SKM-1 treated with dmso at 0.1 percent for 144 hours (cell line): ENCODE data around the gene RP2.

Source experiments
- DNase-seq: peaks from one replicate; lab custom pipeline; 2025; ENCODE audit not compliant: unreplicated experiment; lab: John Stamatoyannopoulos, UW

RP2 gene

DNA sequence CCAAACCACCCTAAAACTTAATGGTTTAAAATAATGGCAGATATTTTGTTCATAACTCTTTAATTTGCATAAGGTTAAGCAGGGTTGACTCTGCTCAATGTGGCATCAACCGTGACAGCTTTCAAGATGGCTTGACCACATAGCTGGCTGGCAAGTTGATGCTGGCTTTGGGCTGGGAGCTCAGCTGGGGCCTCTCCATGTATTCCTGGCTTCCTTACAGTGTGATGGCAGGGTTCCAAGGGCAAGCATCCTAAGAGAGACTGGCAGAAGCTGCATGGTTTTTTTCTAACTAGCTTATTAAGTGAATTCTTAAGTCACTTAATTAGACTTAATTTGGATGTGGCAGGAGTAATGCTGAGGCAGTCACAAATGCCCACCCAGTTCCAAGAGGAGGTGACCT lies 4.5 kb downstream of the RP2 start:
- DNase-seq = no peak

DNA sequence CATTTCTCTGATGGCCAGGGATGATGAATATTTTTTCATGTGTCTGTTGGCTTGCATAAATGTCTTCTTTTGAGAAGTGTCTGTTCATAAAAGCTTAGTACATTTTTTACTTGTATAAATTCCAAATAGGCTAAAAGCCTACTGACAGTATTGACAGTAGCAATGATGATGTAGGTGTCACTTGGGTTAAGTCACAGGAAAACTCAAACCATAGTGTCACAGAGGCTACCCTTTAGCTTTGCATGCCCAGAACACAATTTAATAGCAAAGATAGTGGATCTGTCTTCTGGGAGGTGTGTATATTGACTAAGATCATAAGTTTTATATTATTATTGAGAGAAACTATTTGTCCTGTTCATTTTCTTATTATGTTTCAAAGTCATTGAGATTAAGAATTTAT lies 8.1 kb downstream of the RP2 start:
- no peak for DNase-seq

DNA sequence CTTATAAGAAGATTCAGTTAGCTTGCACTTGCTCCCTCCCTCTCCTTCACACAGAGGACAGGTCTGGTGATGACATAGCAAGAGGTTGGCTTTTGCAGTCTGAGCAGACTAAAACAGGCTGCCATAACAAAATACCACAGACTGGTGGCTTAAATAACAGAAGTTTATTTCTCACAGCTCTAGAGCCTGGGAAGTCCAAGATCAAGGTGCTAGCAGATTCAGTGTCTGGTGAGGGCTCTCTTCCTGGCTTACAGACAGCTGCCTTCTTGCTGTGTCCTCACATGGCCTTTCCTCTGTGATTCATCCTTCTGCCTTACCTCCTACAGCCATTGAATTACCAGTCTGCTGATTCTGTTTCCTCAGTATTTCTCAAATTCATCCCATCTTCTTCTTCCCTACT lies 13.1 kb downstream of the RP2 start:
- DNase-seq = no peak

DNA sequence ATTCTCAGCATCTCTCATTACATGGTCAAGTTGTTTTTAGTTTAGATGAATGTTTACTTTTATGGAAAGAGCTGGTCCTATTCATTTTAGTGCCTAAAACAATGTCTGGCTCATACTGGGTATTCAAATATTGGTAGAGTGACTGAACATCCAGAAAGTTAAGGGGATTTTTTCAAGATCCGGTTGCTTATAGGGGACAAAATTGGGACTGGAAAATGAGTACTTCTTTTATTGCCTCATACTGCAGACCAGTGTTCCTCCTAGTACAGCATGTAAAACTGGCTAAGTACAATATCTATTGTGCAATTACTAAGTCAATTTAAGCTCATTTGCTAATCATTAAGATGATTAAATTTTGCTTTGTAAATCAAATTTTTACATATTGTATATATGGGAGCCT lies 13.9 kb downstream of the RP2 start:
- DNase-seq = no peak

DNA sequence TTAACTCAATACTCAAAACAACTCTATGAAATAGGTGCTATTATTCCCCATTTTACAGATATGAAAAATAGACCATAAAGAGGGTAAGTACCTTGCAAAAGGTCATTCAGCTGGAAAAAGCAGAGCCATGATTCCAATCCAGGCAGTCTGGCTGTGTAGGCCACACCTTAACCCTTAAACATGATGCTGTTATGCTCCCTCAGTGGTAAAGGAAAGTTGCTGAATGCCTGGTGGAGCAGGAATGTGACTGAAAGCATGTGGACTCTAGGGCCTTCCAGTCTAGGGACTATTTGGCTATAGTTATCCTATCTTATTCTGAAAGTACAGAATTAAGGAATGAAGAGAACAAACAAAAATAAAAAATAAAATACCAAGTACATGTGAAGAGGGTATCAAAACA lies 19.6 kb downstream of the RP2 start:
- DNase-seq = no peak

DNA sequence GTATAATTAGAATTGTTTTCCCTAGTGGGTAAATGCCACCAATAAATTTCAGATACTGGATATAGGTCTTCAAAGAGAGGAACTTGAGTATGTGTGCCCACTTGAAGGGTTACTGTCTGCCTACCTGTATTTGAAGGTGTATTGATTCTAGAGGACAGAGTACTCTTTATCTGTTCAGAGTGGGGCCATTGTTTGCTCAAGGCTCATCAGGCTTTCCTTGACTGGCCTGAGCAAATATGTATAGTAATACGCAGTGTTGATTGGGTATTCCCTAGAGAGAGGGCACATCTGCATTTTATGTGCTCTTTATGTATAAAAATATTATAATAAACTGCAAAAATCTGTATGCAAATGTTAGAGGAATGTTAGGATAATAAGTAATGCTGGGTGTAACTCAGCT lies 23.7 kb downstream of the RP2 start:
- no peak for DNase-seq

DNA sequence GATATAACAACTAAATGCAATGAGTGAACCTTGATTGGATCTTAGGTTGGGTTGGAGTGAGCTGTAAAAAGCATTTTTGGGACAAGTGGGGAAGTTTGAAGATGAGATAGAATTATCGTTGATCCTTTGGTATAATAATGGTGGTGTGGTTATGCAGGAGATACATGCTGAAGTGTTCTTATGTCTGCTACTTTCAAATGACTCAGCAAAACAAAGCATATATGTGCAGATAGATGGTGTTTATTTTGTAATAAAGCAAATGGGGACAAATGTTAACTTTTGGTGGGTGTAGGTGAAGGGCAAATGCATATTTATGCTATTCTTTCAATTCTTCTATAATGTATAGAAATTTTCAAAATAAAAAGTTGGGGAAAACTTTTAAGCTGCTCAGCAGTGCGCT lies 26.2 kb downstream of the RP2 start:
- no peak for DNase-seq

DNA sequence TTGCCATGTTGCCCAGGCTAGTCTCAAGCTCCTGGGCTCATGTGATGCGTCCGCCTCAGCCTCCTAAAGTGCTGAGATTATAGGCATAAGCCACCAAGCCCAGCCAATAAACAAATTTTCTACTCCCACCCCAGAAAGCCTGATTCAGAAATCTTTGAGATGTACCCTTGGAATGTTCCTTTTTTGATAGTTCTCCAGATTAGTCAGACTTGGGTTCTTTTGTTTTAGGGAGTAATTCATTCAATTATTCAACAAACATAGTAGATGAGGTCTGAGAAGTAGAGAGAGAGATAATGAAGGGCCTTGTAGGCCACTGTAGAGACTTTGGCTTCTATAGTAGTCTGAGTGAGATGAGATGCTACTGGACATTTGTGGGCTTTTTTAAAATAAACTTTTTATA lies 27.8 kb downstream of the RP2 start:
- DNase-seq = no peak

DNA sequence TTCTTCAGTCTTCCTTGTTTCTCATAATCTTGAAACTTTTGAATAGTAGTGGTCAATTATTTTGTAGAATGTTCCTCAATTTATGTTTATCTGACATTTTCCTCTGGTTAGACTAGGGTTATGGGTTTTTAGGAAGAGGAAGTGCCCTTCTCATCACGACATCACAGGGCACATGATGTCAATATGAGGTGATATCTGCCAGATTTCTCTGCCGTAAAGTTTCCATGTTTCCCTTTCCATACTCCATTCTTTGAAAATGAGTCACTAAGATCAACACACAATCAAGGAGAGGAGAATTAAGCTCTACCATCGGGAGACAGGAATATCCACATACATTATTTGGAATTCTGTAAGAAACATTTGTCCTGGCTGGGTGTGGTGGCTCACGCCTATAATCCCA lies 28.4 kb downstream of the RP2 start:
- DNase-seq = no peak

DNA sequence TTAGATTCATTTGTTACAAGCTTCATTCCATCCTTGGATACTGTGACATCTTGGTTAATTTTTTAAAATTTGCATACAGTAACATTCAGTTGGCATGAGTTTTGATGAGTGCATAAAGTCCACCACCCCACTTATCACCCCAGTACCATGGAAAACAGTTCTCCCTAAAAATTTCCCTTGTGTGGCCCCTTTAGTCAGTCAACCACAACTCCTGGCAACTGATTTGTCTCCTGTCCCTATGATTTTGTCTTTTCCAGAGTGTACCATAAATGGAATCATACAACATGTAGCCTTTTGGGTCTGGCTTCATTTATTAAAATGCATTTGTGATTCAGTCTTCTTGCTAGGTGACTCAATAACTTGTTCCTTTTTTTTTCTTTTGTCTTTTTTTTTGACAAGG lies 29.9 kb downstream of the RP2 start:
- DNase-seq = no peak

DNA sequence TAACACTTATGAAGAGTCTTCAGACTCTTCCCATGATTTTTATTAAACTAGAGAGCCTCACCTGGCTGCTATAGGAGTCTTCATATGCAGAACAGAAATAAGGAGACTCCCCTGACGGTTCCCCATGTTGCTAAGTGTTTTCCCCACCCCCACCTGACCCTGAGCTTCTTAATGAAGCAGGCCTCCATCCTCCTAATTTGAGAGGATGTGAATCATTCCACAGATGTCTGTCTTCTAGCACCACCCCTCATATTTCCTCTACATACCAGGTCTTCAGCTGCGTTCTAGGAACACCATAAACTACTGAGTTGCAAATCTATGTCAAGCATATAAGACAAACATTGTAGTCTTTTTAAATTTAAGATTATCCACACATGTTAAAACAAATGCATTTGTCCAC lies 36.9 kb downstream of the RP2 start:
- no peak for DNase-seq

DNA sequence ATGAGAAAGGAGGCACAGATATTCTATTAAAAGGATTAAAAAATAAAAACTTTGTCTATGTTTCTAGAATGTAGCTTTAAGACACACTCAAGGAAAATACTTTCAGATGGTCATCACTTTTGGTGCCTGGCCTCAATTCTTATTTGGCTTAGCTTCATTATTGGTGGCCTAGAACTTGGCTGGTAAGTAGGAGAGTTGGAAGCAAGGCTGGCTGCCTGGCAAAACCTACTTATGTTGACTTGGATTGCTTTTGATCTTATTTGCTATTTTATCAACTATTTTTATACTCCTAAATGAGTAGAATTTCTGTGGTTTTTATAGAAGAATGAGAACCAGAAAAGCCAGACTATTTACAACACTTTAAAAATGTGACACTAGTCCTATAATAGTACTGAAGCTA lies 40.1 kb downstream of the RP2 start:
- no peak for DNase-seq

DNA sequence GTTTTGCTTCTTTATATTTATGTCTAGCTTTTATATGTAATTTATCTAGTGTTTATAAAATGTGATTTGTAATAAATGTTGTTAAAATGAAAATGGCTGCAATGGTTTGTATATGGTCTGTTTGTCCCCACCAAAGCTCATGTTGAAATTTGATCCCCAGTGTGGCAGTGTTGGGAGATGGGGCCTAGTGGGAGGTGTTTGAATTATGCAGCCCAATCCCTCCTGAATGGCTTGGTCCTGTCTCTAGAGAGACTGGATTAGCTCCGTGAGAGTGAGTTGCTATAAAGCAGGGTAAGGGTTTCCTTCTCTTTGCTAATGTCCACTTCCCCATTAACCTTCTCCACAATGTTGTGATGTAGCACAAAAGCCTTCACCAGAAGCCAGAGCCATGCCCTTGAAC lies 45.4 kb downstream of the RP2 start:
- no peak for DNase-seq

DNA sequence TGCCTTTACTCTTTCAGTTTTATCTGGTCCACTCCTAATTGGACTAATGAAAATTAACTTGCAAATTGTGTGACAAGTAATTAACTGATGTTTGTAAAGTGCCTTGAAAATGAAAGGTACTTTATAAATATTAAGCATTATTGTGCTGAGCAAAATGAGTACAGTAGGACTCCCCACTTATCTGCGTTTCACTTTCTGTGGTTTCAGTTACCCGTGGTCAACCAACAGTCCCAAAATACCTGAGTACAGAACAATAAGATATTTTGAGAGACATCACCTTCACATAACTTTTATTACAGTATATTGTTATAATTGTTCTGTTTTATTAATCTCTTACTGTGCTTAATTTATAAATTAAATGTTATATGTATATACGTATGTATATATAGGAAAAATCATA lies 48.0 kb downstream of the RP2 start:
- DNase-seq = no peak

DNA sequence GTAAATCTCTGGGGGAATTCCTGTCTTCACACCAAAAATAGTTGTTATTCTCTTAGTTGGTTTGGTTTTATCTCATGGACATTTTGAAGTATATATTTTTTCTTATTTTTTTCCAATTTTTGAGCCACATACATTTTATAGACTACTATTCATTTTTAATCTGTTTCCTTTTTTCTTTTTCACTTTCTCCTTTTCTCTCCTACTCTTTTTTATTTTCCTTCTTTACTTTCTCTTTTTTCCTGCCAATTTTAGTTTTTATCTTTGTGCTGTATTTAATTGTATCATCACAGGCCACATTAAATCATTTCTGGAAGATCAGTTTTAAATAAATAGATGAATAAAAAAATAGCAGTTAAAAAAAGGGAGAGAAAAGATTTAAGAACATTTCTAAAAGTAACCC lies 61.4 kb downstream of the RP2 start:
- no peak for DNase-seq

DNA sequence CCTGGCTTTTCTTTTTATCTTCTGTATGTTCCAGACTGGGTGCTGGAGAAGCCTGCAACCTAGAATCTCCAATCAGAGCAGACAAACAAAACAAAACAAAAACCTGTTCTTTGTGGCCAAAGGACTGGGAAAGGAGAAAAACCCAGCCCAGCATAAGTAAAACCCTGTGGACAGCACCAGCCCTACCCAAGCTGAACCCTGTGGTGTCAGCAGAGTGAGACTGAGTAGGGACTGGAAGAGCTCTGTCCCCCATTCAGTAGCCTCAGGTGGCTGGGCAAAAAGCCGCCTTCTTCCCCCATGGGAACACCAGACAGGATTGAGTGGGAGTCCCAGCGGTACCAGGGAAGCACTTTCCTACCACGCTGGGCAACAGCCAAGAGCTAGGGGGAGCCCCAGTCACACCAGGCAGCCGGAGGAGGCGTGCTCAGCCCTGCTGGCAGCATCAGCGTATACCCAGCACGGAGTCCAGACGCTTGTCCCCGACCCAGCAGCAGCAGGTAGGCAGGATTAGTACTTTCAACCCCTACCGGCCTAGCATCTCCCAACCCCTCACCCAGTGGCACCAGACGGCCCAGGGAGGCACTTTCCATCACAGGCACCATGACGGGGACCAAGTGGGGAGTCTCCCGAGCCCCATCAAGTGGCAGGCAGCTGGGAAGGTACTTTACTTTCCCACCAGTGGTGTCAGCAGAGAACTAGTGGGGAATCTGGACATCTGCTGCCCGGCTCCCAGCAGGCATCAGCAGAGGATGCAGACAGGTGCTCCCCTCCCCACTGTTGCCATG lies 66.8 kb downstream of the RP2 start:
- DNase-seq = peak; percentile 46

DNA sequence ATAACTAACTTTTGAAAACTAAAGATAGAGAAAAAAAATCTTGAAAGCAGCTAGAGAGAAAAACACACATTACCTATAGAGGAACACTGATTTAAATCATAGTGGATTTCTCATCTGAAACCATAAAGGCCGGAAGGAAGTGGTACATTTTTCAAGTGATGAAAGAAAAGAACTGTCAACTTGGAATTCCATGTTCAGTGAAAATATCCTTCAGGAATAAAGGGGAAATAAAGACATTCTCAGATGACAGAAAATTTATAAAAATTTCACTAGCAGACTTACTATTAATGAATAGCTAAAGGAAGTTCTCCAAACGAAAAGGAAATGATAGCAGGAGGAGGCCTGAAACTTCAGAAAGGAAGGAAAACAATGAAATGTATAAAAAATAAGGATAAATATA lies 67.8 kb downstream of the RP2 start:
- DNase-seq = no peak

DNA sequence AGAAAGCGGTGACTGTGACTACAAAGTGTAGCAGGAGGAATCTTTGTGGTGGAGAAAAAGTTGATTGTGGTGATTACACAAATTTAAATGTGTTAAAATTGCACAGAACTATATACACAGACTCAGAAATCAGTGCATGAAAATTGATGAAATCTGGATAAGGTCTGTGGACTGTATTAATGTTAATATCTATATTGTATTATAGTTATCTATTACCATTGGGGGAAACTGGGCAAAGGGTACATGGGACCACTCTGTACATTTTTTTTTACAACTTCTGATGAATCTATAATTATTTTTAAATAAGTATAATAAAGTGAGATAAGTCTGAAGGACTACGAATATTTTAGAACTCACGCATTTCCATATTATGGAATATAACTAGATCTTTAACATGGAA lies 73.6 kb downstream of the RP2 start:
- no peak for DNase-seq

DNA sequence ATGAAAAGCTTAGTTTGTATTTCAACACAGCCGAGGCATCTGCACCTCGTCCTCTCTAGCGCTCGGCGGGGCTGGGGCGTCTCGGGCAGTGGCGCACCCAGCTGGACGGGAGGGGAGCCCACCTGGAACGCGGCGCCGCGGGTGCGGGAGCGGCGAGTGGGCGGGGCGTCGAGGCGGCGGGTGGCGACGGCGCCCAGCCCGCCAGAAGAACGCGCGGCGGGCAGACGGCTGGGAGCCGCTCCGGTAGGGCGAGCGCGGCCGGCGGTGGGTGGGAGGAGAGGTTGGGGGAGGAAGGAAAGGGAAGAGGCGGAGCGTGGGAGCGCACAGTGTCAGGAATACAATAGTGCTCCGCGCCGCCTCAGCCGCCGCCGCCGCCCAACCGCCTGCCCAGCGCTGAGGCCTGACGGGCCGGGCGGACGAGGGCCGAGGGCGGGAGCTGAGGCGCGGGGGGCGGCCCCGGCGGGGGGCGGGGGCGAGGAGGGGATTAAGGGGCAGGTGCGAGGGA lies 75.3 kb downstream of the RP2 start, which contains the start of gene JADE3:
TSS of gene JADE3 (plus strand) at position 324 of the 505 bp plus-strand sequence. CDS start 72,474 bp downstream, outside the sequence.
- peak; percentile 7 for DNase-seq

DNA sequence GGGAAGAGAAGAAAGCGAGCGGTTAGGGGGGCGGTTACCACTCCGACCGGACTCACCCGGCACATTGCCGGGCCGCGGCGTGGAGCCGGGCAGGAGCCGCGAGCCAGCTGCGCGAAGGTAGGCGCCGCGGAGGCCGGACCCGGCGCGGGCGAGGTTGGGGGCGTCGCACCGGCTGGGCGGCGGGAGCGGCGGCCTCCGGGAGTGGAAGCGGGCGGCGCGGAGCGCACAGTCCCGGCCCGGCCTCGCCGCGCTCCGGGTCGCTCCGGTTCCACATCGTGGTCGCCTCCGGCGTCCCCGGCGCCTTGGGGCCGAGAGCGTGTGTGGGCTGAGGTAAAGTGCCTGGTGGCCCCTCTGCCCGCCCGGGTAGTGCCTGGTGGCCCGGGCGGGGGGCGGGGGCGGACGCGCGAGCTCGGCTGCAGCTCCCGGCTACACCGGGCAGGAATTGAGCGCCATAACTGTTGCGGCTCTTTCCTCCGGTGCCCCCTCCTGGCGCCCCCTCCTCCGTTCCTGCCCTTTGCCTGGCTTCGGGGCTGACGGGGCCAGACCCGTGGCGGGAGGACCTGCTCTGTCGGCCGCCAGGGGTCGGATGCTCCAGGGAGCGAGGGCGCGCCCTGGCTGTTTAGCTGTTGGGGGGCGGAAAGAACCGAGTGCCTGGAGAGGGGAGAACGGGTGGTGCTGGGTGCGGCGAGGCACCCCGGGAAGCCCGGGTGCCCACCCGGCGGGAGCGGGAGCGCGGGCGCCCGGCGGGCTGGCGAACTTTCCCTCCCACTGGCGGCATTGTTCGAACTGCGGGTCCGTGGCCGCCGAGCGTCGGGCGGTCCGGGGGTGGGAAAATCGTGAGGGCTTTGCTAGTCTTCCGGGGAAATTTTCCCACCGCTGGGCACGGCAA lies 76.0 kb downstream of the RP2 start:
- DNase-seq = peak; percentile 15

DNA sequence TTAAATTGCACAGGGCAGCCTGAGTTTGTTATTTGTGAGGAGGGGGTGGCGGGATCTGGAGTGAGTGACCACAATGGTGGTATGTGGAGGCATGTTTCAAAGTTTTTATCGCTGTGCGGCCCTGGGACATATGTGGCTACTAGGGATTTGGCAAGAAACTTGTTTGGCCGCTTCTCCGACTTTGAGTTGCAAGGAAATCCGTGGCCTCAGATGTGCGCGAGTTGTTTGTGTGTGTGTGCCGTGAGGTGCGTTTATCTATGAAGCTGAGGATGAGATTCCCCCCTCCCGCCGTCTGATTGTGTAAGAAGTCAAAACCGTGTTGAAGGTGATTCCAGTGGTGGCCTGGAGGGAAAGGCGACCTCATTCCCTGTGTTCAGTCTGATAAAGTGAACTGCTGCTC lies 76.8 kb downstream of the RP2 start:
- DNase-seq = no peak

DNA sequence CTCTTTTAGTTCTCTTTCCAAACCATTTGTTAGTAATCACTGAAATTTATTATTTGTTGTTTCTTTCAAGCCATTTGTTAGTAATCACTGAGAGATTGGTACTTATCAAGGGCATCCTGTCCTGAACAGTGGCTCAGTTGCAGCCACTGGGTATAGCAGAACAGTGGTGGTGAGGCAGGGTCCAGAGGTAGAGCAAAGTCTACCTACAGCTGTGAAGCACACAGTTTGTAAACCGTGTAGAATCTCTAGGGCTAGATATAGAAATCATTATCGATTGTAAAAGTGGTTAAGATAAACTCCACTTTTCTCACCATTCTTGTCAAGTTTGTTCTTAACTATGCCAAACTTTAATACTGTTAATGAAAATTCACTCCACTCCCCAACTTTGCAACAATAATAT lies 79.4 kb downstream of the RP2 start:
- DNase-seq = no peak
